Keratinocyte (primary cell): Measurements from ENCODE around the gene GPR183. TPM values are rescaled to one million over a fixed set of nuclear protein-coding genes. Genes with fewer than 3 reads are reported as not detected.

Experiments used
- DNase-seq: peaks from one replicate; pipeline ENCODE4 v3.0.0-alpha.2; 2011; ENCODE audit warnings: low read depth, missing footprints, low spot score
- FAIRE-seq: peaks from 2 replicates; lab custom pipeline; 2011; peaks lifted over from hg19 to GRCh38; lab: Jason Lieb, UNC
- H2AFZ ChIP-seq: 2 replicates; pipeline ENCODE4 v1.6.0; 2012; ENCODE audit warnings: low read length, control low read depth, inconsistent platforms; ENCODE audit not compliant: control insufficient read depth
- H3K27ac ChIP-seq: 2 replicates; pipeline ENCODE4 v1.5.1; 2011; ENCODE audit warnings: low read length; ENCODE audit not compliant: control insufficient read depth, insufficient read depth
- H3K27me3 ChIP-seq: 3 replicates; pipeline ENCODE4 v1.6.0; 2011; ENCODE audit warnings: low read length; ENCODE audit not compliant: control insufficient read depth, insufficient read depth; ENCODE audit errors: extremely low read depth
- H3K36me3 ChIP-seq, 2 experiments: 2 replicates in 1 of 2; 3 replicates in 1 of 2; pipeline ENCODE4 v1.5.1; 2011; ENCODE audit warnings: low read length in 2 of 2, mild to moderate bottlenecking in 1 of 2; ENCODE audit not compliant: control insufficient read depth in 2 of 2, insufficient read depth in 2 of 2; ENCODE audit errors: extremely low read depth in 1 of 2
- H3K4me1 ChIP-seq: 3 replicates; pipeline ENCODE4 v1.5.1; 2011; ENCODE audit warnings: low read length; ENCODE audit not compliant: control insufficient read depth, insufficient read depth; ENCODE audit errors: extremely low read depth
- H3K4me2 ChIP-seq: 3 replicates; pipeline ENCODE4 v1.6.0; 2011; ENCODE audit warnings: low read depth, low read length; ENCODE audit not compliant: control insufficient read depth, insufficient read depth; ENCODE audit errors: extremely low read depth
- H3K4me3 ChIP-seq, 3 experiments: fragments of 200-600 bp in 1 of 3; sonication (generic) in 1 of 3; 2 replicates in 2 of 3; 3 replicates in 1 of 3; pipeline ENCODE4 v1.5.1; 2011 to 2016; ENCODE audit warnings: low read length in 3 of 3, mild to moderate bottlenecking in 3 of 3, control low read depth in 2 of 3, inconsistent platforms in 1 of 3, low read depth in 1 of 3, mixed read lengths in 1 of 3, mixed run types in 1 of 3, moderate library complexity in 1 of 3; ENCODE audit not compliant: control insufficient read depth in 2 of 3, insufficient read depth in 2 of 3; ENCODE audit errors: extremely low read depth in 1 of 3
- H3K79me2 ChIP-seq: 2 replicates; pipeline ENCODE4 v1.6.0; 2012; ENCODE audit warnings: low read length; ENCODE audit not compliant: control insufficient read depth, insufficient read depth
- H3K9ac ChIP-seq: 3 replicates; pipeline ENCODE4 v1.6.0; 2011; ENCODE audit warnings: low read length; ENCODE audit not compliant: control insufficient read depth, insufficient read depth; ENCODE audit errors: extremely low read depth
- H3K9me1 ChIP-seq: 3 replicates; pipeline ENCODE4 v1.6.0; 2011; ENCODE audit warnings: low read length; ENCODE audit not compliant: control insufficient read depth, insufficient read depth; ENCODE audit errors: extremely low read depth
- H3K9me3 ChIP-seq: 2 replicates; pipeline ENCODE4 v1.5.1; 2012; ENCODE audit warnings: low read depth, low read length; ENCODE audit not compliant: control insufficient read depth
- H4K20me1 ChIP-seq: 3 replicates; pipeline ENCODE4 v1.6.0; 2011; ENCODE audit warnings: low read length; ENCODE audit not compliant: control insufficient read depth, insufficient read depth; ENCODE audit errors: extremely low read depth
- EZH2 ChIP-seq: IDR thresholded peaks from one replicate; pipeline ENCODE4 v1.6.1; 2012; ENCODE audit warnings: inconsistent platforms, mild to moderate bottlenecking, low read length, moderate library complexity
- dilution Hi-C: fragments of 300-500 bp; cut with MboI; formaldehyde crosslinking; loops from one replicate; pipeline ENCODE4 v1.7.0; 2020; ENCODE audit warnings: low sequenced_read_pairs; ENCODE audit not compliant: extremely low pct_ligation_motif_present
- polyA plus RNA-seq, 5 experiments: library from polyadenylated mRNA; depleted of rRNA in 3 of 5; stranded (reverse) in 3 of 5; stranded (forward) in 1 of 5; unstranded in 1 of 5; fragments of >200 nt; gene quantifications; 1 replicate in 1 of 5; 2 replicates in 3 of 5; 3 replicates in 1 of 5; pipeline versions ENCODE4 v1.2.1 to v1.2.3, GENCODE V29; 2011 to 2012; ENCODE audit warnings: missing spikeins in 2 of 5, low read depth in 1 of 5, low replicate concordance in 1 of 5
- TF ChIP-seq, protein P1 (sequence below), 3 experiments: IDR thresholded peaks in 1 of 3; conservative IDR thresholded peaks in 1 of 3; optimal IDR thresholded peaks in 1 of 3; 2 replicates in 2 of 3; 3 replicates in 1 of 3; pipeline versions ENCODE3 to v1.5.1; 2011; ENCODE audit warnings: low read length in 3 of 3, mild to moderate bottlenecking in 3 of 3, moderate library complexity in 2 of 3, control low read depth in 1 of 3, inconsistent platforms in 1 of 3; ENCODE audit not compliant: insufficient read depth in 2 of 3; ENCODE audit errors: extremely low read depth in 1 of 3

Gene GPR183
- polyA plus RNA-seq, 1 donor (not counting 4 experiments of a cell fraction or from before 2014, with no cell fraction given) = not detected

DNA sequence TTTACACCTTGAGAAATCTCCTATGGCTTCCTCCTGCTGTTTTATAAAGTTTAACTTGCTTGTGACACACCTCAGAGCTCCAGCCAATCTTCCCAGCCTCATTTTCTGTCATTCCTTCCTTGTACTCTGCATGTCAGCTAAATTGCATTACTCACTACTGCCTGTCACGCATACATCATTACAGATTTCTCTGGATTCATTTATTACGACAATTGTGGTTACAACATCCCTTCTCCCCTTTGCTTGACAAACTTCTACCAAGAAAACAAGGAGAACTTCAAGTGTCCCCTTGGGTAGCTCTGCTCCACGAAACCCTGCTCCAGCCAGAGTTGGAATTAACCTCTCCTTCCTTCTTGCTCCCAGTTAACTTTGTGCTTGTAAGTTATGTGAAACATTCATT lies 27.0 kb downstream of the GPR183 start:
- Histone ChIP-seq H2AFZ (no peak overlapping the region), H4K20me1 (no peaks in the 10 kb centered on the region), H3K4me2 (no peak overlapping the region), H3K9me1 (no peaks in the 10 kb centered on the region), H3K79me2 (no peaks in the 10 kb centered on the region), H3K27ac (no peak overlapping the region), H3K36me3 (peaks cover 0 to 8% of the 10 kb centered on the region in 2 experiments), H3K4me3 (no peak overlapping the region), H3K27me3 (no peaks in the 10 kb centered on the region), H3K4me1 (no peaks in the 10 kb centered on the region), H3K9me3 (no peaks in the 10 kb centered on the region), H3K9ac (no peak overlapping the region)
- TF ChIP-seq, protein P1, sequence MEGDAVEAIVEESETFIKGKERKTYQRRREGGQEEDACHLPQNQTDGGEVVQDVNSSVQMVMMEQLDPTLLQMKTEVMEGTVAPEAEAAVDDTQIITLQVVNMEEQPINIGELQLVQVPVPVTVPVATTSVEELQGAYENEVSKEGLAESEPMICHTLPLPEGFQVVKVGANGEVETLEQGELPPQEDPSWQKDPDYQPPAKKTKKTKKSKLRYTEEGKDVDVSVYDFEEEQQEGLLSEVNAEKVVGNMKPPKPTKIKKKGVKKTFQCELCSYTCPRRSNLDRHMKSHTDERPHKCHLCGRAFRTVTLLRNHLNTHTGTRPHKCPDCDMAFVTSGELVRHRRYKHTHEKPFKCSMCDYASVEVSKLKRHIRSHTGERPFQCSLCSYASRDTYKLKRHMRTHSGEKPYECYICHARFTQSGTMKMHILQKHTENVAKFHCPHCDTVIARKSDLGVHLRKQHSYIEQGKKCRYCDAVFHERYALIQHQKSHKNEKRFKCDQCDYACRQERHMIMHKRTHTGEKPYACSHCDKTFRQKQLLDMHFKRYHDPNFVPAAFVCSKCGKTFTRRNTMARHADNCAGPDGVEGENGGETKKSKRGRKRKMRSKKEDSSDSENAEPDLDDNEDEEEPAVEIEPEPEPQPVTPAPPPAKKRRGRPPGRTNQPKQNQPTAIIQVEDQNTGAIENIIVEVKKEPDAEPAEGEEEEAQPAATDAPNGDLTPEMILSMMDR (optimal IDR thresholded peaks at IDR 0.05 in 1 of 3, IDR thresholded peaks at IDR 0.05 in 1 of 3, conservative IDR thresholded peaks at IDR 0.05 in 1 of 3; ENCODE audit: extremely low read depth in 1 of 3, insufficient read depth in 2 of 3, low read length in 3 of 3) = no peak
- TF ChIP-seq EZH2 = no peak
- DNase-seq = no peak
- FAIRE-seq = no peak
- dilution Hi-C loops = no loop called here

DNA sequence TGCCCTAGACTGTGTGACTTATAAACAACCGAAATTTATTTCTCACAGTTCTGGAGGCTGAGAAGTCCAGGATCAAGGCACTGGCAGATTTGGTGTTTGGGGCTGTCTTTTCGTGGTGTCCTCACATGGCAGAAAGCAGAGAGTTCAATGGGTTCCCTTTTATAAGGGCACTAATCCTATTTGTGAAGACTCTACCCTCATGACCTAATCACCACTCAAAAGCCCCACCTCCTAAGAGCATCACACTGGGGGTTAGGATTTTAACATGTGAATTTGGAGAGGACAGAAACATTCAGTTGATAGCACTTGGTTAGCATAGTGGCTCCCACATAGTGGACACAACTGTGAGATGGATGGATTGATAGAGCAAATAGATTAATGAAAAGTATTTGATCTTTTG lies 27.6 kb downstream of the GPR183 start:
- H3K9ac ChIP-seq = no peak overlapping the region
- H2AFZ ChIP-seq = no peak overlapping the region
- TF ChIP-seq EZH2 = no peak
- TF ChIP-seq, protein P1 (optimal IDR thresholded peaks at IDR 0.05 in 1 of 3, IDR thresholded peaks at IDR 0.05 in 1 of 3, conservative IDR thresholded peaks at IDR 0.05 in 1 of 3; ENCODE audit: extremely low read depth in 1 of 3, insufficient read depth in 2 of 3, low read length in 3 of 3) = no peak
- no peaks in the 10 kb centered on the region for H3K9me1 ChIP-seq
- no peaks in the 10 kb centered on the region for H3K27me3 ChIP-seq
- peaks cover 0 to 8% of the 10 kb centered on the region in 2 experiments for H3K36me3 ChIP-seq
- dilution Hi-C loops = no loop called here
- DNase-seq (no peak), FAIRE-seq (no peak)
- no peaks in the 10 kb centered on the region for H3K79me2 ChIP-seq
- no peaks in the 10 kb centered on the region for H3K9me3 ChIP-seq
- no peaks in the 10 kb centered on the region for H3K4me1 ChIP-seq
- H3K4me2 ChIP-seq = no peak overlapping the region
- no peaks in the 10 kb centered on the region for H4K20me1 ChIP-seq
- H3K4me3 ChIP-seq = no peak overlapping the region
- H3K27ac ChIP-seq = no peak overlapping the region
